OCI-LY3 (cell line): Measurements from ENCODE around the gene TWIST2.

ENCODE experiments used
- CTCF ChIP-seq: fragments of 200-600, 300-600 bp; sonication (generic); IDR thresholded peaks from 2 replicates; pipeline ENCODE4 v1.5.1; 2014; ENCODE audit warnings: antibody characterized with exemption, low read length, low read depth
- EZH2phosphoT487 ChIP-seq: fragments of 200-600 bp; shearing (Covaris generic); IDR thresholded peaks from 2 replicates; pipeline ENCODE4 v1.6.1; 2018; ENCODE audit warnings: antibody characterized with exemption, mixed run types, low read depth

- no peak for TF ChIP-seq CTCF
- TF ChIP-seq EZH2phosphoT487: no peak
Measured at GRCh38 chr2:238811293-238811692, 36.6 kb upstream of the TWIST2 start.
